ENCODE results near the gene TSGA10IP. TPM values are rescaled to one million over a fixed set of nuclear protein-coding genes. Genes with fewer than 3 reads are reported as not detected.
A peak's percentile ranks its signal among the peaks of the same experiment; 100 is the strongest.

Gene TSGA10IP
- total RNA-seq, 2 donors from 2014 or later, result 0.97 to 5.6 TPM

- peak; percentile 1 for TF ChIP-seq CTCF (conservative IDR thresholded peaks at IDR 0.05)
- peak; percentile 78 for DNase-seq
- H3K36me3 ChIP-seq (ENCODE audit: control insufficient read depth, insufficient read depth, low read length), result peaks cover 15% of the 10 kb centered on the region
- peaks cover 7% of the 10 kb centered on the region for H3K4me1 ChIP-seq (ENCODE audit: control insufficient read depth, insufficient read depth, low read length)
- H3K27ac Mint-ChIP-seq, result peak overlapping the region; percentile 61
- peaks cover 3% of the 10 kb centered on the region for H3K27me3 Mint-ChIP-seq (ENCODE audit: insufficient read depth)
- peak overlapping the region; percentile 38 for H3K9ac ChIP-seq (ENCODE audit: extremely low read depth, low read length, poor library complexity, severe bottlenecking)
- no peaks in the 10 kb centered on the region for H3K9me3 ChIP-seq (ENCODE audit: control insufficient read depth, low read length)
- 5 to 21% methylated on average over 13 to 55 of the region's 60 CpGs for WGBS, 2 experiments (ENCODE audit: insufficient coverage in 1 of 2, insufficient read length in 1 of 2)
- no peaks in the 10 kb centered on the region for H3K9me3 Mint-ChIP-seq
- no peaks in the 10 kb centered on the region for H3K27me3 ChIP-seq (ENCODE audit: control insufficient read depth, insufficient read depth, low read length, poor library complexity, severe bottlenecking)
- peaks cover 19% of the 10 kb centered on the region for H3K36me3 Mint-ChIP-seq (ENCODE audit: low read depth)
- no peak overlapping the region for H3K27ac ChIP-seq (ENCODE audit: low read depth, low read length)
- H3K4me3 ChIP-seq (ENCODE audit: low read length), result peak overlapping the region; percentile 84
- H3K4me3 Mint-ChIP-seq, result peak overlapping the region; percentile 79
- no peaks in the 10 kb centered on the region for H3K4me1 Mint-ChIP-seq
These were observed 25.5 kb upstream of the TSGA10IP start for GRCh38 chr11:65919573-65920371.

- peaks cover 7% of the 10 kb centered on the region for H3K4me1 ChIP-seq (ENCODE audit: control insufficient read depth, insufficient read depth, low read length)
- Mint-ChIP-seq H3K27me3 (ENCODE audit: insufficient read depth) (no peaks in the 10 kb centered on the region), H3K27ac (no peak overlapping the region), H3K36me3 (ENCODE audit: low read depth) (peaks cover 19% of the 10 kb centered on the region), H3K4me3 (peak overlapping the region; percentile 79), H3K9me3 (no peaks in the 10 kb centered on the region), H3K4me1 (no peaks in the 10 kb centered on the region)
- H3K9me3 ChIP-seq (ENCODE audit: control insufficient read depth, low read length), result no peaks in the 10 kb centered on the region
- no peak overlapping the region for H3K27ac ChIP-seq (ENCODE audit: low read depth, low read length)
- no peak for TF ChIP-seq CTCF (conservative IDR thresholded peaks at IDR 0.05)
- H3K36me3 ChIP-seq (ENCODE audit: control insufficient read depth, insufficient read depth, low read length), result peaks cover 15% of the 10 kb centered on the region
- no peaks in the 10 kb centered on the region for H3K27me3 ChIP-seq (ENCODE audit: control insufficient read depth, insufficient read depth, low read length, poor library complexity, severe bottlenecking)
- H3K9ac ChIP-seq (ENCODE audit: extremely low read depth, low read length, poor library complexity, severe bottlenecking), result peak overlapping the region; percentile 38
- peak overlapping the region; percentile 84 for H3K4me3 ChIP-seq (ENCODE audit: low read length)
- WGBS, 2 experiments (ENCODE audit: insufficient coverage in 1 of 2, insufficient read length in 1 of 2), result 88 to 90% methylated on average over 11 to 15 of the region's 15 CpGs
- no peak for DNase-seq
These were observed 24.9 kb upstream of the TSGA10IP start for GRCh38 chr11:65920372-65920802.

- no peaks in the 10 kb centered on the region for H3K27me3 Mint-ChIP-seq (ENCODE audit: insufficient read depth)
- peaks cover 19% of the 10 kb centered on the region for H3K36me3 Mint-ChIP-seq (ENCODE audit: low read depth)
- no peaks in the 10 kb centered on the region for H3K4me1 Mint-ChIP-seq
- DNase-seq, result no peak
- H3K27ac ChIP-seq (ENCODE audit: low read depth, low read length), result no peak overlapping the region
- H3K9ac ChIP-seq (ENCODE audit: extremely low read depth, low read length, poor library complexity, severe bottlenecking), result no peak overlapping the region
- H3K36me3 ChIP-seq (ENCODE audit: control insufficient read depth, insufficient read depth, low read length), result peaks cover 15% of the 10 kb centered on the region
- no peak overlapping the region for H3K4me3 ChIP-seq (ENCODE audit: low read length)
- H3K27me3 ChIP-seq (ENCODE audit: control insufficient read depth, insufficient read depth, low read length, poor library complexity, severe bottlenecking), result no peaks in the 10 kb centered on the region
- H3K27ac Mint-ChIP-seq, result no peak overlapping the region
- H3K9me3 ChIP-seq (ENCODE audit: control insufficient read depth, low read length), result no peaks in the 10 kb centered on the region
- H3K4me3 Mint-ChIP-seq, result peak overlapping the region; percentile 79
- TF ChIP-seq CTCF (conservative IDR thresholded peaks at IDR 0.05), result no peak
- 94% methylated on average over 12 of the region's 12 CpGs; no CpG with 5 or more reads in 1 of the 2 experiments for WGBS, 2 experiments (ENCODE audit: insufficient coverage in 1 of 2, insufficient read length in 1 of 2)
- no peaks in the 10 kb centered on the region for H3K9me3 Mint-ChIP-seq
- H3K4me1 ChIP-seq (ENCODE audit: control insufficient read depth, insufficient read depth, low read length), result peaks cover 7% of the 10 kb centered on the region
These were observed 24.2 kb upstream of the TSGA10IP start for GRCh38 chr11:65921033-65921555.
